HG02852 (cell line): Measurements from ENCODE around the gene TMEFF1.
"Not testable (repeated sequence)": the region's sequence is repeated elsewhere in the genome, so short reads cannot be mapped to it uniquely, and the experiment has no call there.

Experiments
- ATAC-seq: cut with Tn5 transposase; IDR thresholded peaks from one replicate; pipeline ENCODE4 v1.9.1; 2021; ENCODE audit warnings: mild to moderate bottlenecking, moderate library complexity; ENCODE audit not compliant: unreplicated experiment

The TMEFF1 gene, protein sequence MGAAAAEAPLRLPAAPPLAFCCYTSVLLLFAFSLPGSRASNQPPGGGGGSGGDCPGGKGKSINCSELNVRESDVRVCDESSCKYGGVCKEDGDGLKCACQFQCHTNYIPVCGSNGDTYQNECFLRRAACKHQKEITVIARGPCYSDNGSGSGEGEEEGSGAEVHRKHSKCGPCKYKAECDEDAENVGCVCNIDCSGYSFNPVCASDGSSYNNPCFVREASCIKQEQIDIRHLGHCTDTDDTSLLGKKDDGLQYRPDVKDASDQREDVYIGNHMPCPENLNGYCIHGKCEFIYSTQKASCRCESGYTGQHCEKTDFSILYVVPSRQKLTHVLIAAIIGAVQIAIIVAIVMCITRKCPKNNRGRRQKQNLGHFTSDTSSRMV

DNA sequence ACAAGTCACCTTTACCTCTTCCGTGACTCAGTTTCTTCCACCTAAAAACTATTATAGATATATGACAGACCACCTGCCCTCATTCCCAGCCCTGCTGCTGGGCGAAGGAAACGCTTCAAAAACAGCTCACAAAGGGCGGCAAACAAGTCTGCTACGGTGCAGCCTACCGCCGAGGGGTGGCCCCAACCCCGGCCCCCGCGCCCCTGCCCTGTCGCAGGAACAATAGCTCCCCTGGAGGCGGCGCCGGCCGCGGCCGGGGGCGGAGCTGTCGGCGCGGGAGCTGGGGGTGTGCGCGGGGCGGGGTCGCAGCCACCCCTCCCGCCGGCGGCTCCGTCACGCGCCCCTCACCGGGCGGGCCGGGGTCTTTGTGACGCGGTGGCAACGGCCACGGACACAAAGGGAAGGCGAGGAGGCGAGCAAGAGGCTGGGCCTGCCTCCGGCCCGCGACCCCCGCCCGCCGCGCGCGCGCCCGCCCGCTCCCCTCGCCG is at the start of gene TMEFF1:
Gene TMEFF1 (plus strand): TSS at position 362 of the 488 bp plus-strand sequence. CDS start 396 bp downstream, outside the sequence.
- peak; percentile 59 for ATAC-seq

DNA sequence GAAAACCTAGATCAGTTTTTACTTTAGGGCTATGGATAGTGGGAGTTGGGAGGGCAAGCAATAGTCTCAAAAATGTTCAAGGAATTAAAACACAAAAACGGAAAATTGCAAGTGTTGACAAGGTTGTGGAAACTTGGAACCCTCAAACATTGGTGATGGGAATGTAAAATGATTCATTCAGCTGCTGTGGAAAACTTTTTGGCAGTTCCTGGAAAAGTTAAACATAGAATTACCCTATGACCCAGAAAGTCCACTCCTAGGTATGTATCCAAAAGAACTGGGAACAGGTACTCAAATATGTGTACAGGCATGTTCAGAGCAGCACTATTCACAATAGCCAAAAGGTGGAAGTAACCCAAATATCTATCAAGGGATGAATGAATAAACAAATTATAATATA is 47.2 kb upstream of the TMEFF1 start:
- ATAC-seq: no peak

DNA sequence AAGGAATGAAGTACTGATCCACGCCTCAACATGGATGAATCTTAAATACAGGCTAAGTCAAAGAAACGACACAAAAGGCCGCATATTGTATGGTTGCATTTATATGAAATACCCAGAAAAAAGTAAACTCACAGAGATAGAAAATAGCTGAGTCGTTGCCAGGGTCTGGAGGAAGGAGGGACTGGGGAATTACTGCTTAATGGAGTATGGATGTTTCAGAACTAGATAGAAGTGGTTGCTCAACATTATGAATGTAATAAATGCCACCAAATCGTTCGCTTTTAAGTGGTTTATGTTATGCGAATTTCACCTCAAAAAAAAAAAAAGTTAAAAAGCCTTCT is 46.8 kb upstream of the TMEFF1 start:
- no peak for ATAC-seq

DNA sequence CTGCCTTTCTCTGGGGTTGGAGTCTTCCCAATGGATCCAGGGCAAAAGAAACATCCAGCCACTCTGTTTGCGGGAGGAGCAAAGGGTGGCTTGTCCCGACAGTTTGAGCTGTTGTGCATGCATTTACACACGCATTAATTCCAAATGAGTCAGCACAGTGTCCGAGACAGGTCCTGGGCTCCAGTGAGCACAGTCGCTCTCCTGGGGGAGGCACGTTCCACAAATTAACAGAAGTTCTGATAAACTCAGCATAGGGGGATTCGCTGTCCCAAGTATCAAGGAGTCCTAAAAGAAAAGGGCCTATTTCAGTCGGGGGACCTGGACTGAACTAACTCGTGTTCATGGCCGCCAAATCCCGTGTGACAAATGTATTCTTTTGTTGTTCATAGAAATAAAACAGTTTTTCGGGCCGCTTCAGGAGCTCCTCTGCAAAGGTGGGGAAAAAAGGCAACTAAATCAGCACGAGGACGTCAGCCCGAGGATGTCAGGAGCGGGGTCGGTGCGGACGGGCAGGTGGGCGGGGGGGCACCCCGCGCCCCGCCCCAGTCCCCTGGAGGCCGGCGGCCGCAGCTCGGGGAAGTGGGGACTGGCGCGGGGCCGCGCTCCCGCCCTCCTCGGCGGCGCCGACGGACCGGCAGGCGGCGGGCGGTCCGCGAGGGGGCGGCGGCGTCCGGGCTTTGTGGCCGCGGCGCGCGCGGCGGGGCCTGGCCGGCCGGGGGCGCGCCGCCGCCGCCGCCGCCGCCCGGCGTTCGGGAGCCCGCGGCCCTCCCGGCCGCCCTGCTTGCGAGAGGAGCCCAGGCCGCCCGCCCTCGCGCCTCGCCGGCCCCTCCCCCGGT is 46.2 kb upstream of the TMEFF1 start, which contains the start of gene MSANTD3:
Gene MSANTD3 (plus strand): TSS at position 614 of the 836 bp plus-strand sequence. CDS start 14,796 bp downstream, outside the sequence.
- peak; percentile 76 for ATAC-seq

DNA sequence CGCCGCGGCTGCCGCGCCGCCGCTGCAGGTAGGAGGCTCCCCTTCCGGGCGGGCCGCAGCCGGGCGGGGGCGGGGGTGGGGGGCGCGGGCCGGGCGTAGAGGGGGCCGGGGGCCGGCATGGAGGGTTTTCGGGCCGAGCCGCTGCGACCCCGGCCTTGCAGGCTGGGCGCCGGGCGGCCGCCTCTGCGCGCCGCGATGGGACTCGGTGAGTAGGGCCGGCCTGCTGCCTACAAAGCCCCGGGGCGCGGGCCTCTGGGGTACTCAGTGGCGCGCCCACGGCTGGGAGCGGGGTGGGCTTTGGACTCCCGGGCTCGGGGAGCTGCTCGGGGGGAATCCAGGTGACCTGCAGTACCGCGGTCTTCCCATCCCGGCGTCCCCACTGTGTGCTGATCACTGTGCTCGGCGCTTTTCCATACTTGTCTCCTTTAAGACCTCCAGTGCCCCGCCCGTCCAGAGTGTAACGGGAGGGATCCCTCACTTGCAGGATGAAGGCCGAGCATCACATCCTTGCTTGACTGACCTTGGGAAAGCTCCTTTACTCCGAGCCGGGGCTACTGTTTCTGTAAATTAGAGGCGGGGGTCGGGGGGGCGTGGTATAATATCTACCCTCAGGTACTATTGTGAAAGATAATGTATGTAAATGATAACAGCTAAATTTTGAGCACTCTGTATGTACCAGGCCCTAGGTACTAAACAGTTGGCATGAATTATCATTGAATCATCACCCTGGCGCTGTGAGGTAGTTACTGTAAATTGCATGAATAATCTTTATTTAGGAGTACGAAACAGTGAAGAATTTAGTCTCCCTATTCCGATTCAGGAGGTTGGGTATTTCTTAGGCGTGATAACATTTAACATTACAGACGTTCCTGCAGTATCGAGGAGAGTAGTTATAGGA is 45.3 kb upstream of the TMEFF1 start:
- peak; percentile 61 for ATAC-seq

DNA sequence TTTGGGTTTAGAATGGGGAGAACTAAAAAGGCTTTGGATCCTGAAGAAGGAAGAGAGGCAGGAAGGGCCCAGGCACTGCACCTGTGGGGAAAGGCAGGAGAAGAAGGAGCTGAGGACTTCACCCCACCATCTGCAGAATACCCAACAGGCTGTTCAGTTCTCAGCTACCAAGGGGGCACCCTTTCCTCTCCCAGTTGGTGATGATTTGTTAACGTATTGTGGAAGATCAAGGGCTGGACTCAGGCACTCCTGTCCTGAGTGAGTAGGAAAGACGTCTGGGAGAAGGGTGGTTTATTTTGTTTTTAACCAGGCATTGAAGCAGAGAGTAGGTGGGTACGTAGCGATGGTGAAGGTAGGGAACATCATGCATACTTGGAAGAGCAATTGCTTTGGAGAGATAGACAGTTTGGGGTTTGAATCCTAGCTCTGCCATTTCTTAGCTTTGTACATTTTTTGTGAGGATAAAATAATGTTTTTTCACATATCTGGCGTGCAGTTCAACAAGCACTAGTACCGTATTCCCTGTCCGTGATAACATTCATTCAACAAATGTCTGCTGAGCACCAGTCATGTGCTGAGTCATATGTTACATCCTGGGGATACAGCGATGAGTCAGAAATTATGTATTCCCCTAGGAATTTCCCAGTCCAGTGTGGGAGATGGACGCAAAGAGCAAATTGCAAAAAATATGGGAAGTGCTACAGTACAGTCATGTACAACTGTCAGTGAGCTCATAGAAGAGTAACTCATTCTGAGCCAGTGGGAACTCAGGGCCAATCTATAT is 43.9 kb upstream of the TMEFF1 start:
- ATAC-seq: no peak

DNA sequence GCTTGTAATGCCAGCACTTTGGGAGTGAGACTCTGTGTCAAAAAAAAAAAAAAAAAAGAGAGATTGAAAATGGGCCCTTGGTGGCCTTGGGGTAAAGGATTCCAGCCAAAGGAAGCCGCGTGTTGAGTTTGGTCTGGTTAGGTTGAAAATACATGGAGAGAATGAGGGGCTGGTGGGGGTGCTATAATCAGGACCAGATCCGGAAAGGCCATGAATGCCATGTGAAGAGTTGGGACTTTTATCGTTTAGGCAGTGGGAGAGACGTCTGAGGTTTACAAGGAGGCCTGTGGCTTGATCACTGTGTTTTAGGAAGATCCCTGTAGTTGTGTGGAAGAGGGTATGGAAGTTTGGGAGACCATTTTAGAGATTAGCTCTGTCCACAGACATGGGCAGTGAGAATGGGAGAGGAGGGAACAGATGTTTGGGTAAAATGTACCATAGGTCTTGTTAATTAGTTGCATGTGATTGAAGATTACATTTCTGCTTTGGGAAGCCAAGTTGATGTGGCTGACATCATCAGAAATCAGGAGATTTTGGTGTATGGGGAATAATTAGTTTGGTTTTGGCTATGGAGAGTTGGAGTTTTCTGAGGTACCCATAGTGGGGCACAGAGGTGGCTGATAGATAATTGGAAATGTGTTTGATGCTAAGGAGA is 42.5 kb upstream of the TMEFF1 start:
- no peak for ATAC-seq

DNA sequence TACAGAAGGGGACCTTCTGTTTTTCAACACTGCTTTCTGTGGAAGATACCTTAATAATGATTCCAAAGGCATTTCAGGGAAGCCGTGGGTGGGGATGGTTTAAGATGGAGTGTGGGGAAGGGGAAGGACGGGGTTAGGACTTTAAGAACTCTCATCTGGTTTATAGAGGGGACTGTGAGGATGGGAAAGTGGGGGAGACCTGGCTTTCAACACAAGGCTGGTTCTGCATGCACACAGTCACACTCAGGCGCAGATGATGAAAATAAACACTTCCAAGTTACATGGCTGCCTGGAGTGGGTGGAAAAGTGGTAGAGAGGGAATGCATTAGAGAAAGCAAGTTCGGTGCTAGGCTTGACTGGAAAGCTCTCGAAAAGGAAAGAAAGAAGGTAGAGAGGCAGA is 41.1 kb upstream of the TMEFF1 start:
- ATAC-seq: no peak

DNA sequence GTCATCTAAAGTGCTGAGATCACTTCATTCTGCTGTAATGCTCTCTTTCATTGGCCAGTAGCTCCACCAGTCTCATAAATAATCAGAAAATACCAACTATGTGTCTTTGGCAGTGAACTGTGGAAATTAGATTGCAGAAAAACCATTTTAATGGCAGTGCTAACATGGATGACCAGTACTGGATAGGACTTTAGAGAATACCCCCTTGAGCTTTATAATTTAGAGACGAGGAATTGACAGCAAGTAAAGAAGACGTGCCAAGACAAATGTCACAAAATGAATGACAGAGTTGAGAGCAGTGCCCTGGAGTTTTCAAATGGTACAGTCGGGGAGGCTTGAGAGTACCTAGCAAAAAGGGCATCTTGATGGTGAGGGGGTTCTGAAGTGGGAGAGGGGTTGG is 40.2 kb upstream of the TMEFF1 start:
- ATAC-seq: no peak

DNA sequence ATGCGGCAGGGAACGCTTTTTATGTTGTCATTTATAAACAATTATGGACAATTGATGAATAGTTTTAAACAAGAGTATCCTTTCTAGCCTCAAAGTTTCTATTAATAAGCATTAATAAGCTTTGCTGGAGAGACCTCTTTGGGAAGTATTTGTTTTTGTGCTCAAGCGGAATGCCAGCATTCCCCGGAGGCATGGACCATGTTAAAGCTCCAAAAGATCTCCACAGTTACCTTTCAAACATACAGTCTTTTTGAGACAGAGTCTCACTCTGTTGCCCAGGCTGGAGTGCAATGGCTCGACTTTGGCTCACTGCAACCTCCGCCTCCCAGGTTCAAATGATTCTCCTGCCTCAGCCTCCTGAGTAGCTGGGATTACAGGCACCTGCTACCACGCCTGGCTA is 36.4 kb upstream of the TMEFF1 start:
- no peak for ATAC-seq

DNA sequence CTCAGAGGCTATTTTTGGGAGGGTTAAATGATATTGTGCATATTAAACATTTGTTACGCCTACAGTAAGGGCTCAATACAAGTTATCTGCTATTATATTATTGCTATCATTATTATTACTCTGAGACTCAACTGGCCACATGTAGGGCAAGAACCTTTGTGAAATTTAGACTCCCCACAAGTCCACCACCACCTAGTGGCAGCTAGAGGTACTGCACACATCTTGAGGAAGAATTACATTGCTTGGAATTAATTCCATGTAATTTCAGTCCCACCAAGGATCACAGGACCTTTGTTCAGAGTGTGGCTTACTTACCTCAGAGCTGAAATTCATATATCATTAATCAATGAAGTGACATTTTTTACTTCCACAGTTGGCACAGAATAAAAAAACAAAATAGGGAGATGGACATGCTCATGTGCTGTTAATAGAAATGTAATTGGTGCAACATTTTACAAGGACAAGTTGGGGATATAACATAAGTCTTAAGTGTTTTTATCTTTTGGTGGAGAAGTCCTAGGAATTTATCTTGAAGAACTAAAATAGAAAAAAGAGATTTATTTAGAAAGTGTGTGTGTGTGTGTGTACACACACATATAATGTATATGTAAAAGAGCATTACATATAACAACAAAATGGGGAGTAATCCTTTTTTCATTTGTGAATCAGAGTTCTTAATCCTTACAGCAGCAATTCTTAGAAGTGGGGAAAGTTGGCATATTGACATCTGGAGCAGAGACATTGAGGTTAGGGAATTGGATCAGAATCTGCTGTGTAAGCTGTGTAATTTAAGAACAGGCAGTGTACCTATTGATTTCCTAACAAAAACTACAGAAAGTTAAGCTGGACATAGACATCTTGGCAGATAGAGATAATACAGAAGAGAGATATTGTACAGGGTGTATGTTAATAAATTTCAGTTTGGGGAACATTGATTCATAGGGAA is 34.8 kb upstream of the TMEFF1 start:
- ATAC-seq: peak; percentile 77

DNA sequence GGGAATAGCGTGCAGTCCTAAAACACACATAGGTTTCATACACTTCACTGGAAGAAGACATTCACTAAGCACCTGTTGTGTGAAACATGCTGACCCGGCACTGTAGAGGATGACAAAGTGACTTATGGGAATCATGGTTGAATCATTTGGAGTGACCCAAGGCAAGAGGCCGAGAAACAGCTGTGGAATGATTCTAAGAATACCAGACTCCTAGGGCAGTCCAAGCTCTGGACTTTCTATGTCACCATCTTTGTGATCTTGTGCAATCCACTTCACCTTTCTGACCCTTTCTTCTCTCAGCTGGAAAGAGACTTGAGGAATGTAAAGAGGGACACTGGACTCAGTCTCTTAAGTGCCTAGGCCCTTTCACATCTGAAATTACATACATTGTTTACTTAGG is 32.9 kb upstream of the TMEFF1 start:
- ATAC-seq: no peak

DNA sequence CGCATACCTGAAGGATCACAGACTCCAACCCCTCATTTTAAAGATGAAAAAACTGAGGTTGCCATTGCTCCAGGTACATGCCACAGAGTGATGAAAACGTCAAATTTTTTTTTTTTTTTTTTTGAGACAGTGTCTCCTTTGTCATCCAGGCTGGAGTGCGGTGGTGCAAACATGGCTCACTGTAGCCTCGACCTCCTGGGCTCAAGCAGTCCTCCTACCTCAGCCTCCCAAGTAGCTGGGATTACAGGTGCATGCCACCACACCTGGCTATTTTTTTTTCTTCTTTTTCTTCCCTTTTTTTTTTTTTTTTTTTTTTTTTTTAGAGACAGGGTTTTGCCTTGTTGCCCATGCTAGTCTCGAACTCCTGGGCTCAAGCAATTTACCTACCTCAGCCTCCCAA is 32.5 kb upstream of the TMEFF1 start:
- not testable (repeated sequence) for ATAC-seq

DNA sequence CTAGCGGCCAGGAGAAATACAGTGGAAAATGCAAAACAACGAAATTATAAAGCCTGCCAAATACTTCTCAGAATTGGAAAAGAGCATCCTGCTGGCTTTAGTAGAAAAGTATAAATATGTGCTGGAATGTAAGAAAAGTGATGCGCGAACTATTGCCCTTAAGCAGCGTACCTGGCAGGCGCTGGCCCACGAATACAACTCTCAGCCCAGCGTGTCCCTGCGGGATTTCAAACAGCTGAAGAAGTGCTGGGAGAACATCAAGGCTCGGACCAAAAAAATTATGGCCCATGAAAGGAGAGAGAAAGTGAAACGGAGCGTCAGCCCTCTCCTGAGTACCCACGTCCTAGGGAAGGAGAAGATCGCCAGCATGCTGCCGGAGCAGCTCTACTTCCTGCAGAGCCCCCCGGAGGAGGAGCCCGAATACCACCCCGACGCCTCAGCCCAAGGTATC is 31.0 kb upstream of the TMEFF1 start:
- ATAC-seq: no peak

DNA sequence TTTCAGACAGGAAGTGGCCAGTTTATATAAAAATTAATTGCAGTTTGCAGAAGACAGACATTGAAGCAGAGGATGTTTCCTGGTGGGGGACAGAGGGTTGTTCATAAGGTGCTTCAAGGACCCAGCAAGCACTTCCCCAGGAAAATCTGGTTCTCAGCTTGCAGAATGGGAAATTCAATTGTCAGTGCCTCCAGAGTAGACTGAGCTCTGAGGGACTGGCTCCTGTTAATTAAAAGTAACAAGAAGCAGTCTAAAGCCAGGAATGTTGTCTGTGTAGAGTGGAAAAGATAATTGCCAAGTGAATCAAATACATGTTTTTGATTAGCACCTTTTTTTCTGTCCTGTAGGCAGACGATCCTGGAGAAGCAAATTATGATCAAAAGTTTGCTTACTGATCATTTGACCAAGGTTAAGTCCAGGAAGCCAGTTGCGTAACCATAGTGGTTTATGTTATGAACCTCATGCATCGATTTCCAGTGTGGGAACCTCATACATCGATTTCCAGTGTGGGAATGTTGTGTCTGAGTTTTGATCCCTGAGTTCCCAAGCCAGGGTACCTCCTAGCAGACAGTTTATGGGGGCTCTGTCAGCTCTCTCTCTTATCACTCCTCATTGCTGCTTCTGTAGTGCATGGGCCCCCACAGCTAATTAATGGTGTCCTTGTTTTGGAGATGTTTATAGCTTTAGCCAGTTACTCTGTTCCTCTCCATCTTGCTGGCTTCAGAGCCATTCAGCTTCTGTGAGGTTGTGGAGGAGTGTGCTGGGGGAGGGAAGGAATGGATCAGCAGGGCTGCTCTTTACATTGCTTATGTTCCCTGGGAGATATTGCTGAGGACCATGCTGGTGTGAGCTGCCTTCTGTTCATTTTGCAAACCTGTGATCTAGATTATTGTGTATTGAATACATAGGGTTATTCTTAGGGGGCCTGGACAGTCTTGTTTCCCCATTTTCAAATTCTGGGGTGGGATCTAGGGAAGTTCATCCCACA is 28.9 kb upstream of the TMEFF1 start:
- ATAC-seq: no peak

DNA sequence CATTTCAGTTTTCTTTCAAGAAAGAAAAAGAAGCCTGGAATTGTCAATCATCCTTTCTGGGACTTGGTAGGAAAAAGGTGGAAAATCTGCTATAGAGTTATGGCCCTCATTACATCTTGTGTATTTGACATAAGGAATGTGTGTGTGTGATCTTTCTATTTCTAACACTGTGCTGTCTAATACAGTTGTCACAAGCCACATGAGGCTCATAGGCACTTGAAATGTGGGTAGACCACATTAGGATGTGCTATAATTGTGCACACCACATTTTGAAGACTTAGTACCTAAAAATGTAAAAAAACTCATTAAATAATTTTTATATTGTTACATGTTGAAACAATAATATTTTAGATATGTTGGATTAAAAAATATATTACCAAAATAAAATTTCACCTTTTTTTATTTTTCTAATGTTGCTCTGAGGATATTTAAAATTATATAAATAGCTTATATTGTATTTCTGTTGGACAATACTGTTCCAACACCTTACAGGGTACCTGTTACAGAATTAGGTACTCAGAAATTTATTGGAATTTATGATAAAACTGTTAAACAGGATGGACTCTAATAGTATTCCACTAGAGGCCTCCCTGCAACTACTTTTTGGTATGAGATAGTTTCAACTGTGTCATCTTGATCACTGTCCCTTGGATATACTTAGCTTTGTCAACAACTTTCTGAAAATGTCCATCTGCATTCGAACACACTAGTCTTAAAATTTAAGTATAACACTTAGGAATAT is 27.6 kb upstream of the TMEFF1 start:
- ATAC-seq: no peak
